GM23248 (cell line): ENCODE measurements around the gene SNTG2.

Experiments
- EZH2 ChIP-seq: fragments of 200-600 bp; sonication (generic); IDR thresholded peaks from 2 replicates; pipeline ENCODE4 v1.6.1; 2018; ENCODE audit warnings: antibody characterized with exemption, mild to moderate bottlenecking; ENCODE audit not compliant: insufficient read depth, poor library complexity, severe bottlenecking
- EZH2phosphoT487 ChIP-seq: fragments of 200-600 bp; sonication (generic); IDR thresholded peaks from 2 replicates; pipeline ENCODE4 v1.6.1; 2018; ENCODE audit warnings: antibody characterized with exemption, moderate library complexity, mild to moderate bottlenecking, low read depth; ENCODE audit not compliant: insufficient read depth

- no peak for TF ChIP-seq EZH2
- no peak for TF ChIP-seq EZH2phosphoT487
These were observed 51.7 kb downstream of the SNTG2 start for GRCh38 chr2:1002350-1002749.
